ENCODE measurements around the gene CCDC97. TPM values are rescaled to one million over a fixed set of nuclear protein-coding genes. Genes with fewer than 3 reads are reported as not detected.

Gene CCDC97
- total RNA-seq, 2 experiments from 2014 or later, result 37.8 to 40.8 TPM

GRCh38 chr19:41302624-41303351 lies 7.2 kb upstream of the CCDC97 start:
- POLR2A ChIA-PET, result interaction anchor here (0.6 to 14.7 kb wide), 11 partner anchors 9 to 99 kb away, joined by 3 to 195 read pairs (median 4); partner anchors contain the start of gene HNRNPUL1
- H3K27me3 Mint-ChIP-seq, result no peaks in the 10 kb centered on the region
- H3K27ac Mint-ChIP-seq, result peak overlapping the region; percentile 94
- H3K9me3 Mint-ChIP-seq, result no peaks in the 10 kb centered on the region
- ATAC-seq (ENCODE audit: low read depth) (peak; percentile 70), DNase-seq (peak; percentile 83)
- peak overlapping the region; percentile 69 for H3K4me3 Mint-ChIP-seq
- peaks cover 35% of the 10 kb centered on the region for H3K36me3 Mint-ChIP-seq
- H3K4me1 Mint-ChIP-seq, result peaks cover 79% of the 10 kb centered on the region

GRCh38 chr19:41303954-41304353 lies 6.0 kb upstream of the CCDC97 start:
- Mint-ChIP-seq H3K36me3 (peaks cover 31% of the 10 kb centered on the region), H3K4me3 (peak overlapping the region; percentile 69), H3K4me1 (peaks cover 80% of the 10 kb centered on the region), H3K27me3 (no peaks in the 10 kb centered on the region), H3K27ac (peak overlapping the region; percentile 94), H3K9me3 (no peaks in the 10 kb centered on the region)
- POLR2A ChIA-PET, result interaction anchor here (0.5 to 14.7 kb wide), 7 partner anchors 9 to 215 kb away, joined by 3 to 195 read pairs (median 4); partner anchors contain the start of gene HNRNPUL1
- DNase-seq (no peak), ATAC-seq (ENCODE audit: low read depth) (no peak)

DNA sequence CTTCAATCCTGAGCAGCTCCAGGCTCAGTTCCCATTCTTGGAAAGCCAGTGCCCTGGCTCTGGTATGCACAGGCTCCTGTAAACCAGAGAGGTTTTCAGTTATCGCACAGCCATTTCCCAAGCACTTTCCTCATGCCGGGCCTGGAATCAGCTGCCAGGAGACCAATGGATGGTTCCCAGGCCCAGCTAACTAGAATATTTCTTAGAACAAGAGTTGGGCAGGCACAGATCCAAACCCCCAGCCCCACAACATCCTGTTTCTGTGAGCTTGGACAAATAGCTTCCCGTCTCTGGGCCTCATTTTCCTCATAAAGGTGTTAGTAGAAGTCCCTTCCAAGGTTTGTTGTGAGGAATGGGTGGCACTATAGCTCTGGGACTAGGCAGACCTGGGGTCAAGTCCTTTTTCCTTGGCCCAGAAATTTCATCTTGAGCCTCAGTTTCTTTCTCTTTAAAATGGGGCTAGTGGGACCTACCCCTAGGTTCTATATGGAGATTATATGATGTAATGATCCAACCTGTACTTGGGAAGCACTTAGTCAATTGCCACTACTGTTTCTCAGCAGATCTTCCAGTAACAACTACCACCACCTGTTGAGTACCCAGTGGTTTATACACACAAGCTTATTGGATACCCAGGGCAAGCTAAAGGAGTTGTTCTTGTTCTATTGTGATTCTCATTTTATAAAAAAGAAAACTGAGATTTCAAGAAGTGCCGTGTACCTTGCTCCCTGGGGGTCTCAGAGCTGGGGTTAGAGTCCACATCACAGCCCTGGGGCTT lies 5.1 kb upstream of the CCDC97 start:
- peaks cover 75% of the 10 kb centered on the region for H3K4me1 Mint-ChIP-seq
- no peak for ATAC-seq (ENCODE audit: low read depth)
- peak overlapping the region; percentile 20 for H3K4me3 Mint-ChIP-seq
- POLR2A ChIA-PET, result interaction anchor here (0.5 to 14.7 kb wide), 5 partner anchors 10 to 215 kb away, joined by 3 to 195 read pairs (median 5); partner anchors contain the start of gene HNRNPUL1
- peaks cover 26% of the 10 kb centered on the region for H3K36me3 Mint-ChIP-seq
- H3K27me3 Mint-ChIP-seq, result no peaks in the 10 kb centered on the region
- no peak for DNase-seq
- peak overlapping the region; percentile 94 for H3K27ac Mint-ChIP-seq
- H3K9me3 Mint-ChIP-seq, result no peaks in the 10 kb centered on the region

GRCh38 chr19:41305927-41306793 lies 3.8 kb upstream of the CCDC97 start:
- Mint-ChIP-seq H3K27ac (peak overlapping the region; percentile 96), H3K36me3 (peaks cover 29% of the 10 kb centered on the region), H3K9me3 (no peaks in the 10 kb centered on the region), H3K27me3 (no peaks in the 10 kb centered on the region), H3K4me3 (peak overlapping the region; percentile 91), H3K4me1 (peaks cover 72% of the 10 kb centered on the region)
- ATAC-seq (ENCODE audit: low read depth) (no peak), DNase-seq (no peak)
- POLR2A ChIA-PET, result interaction anchor here (1.2 to 14.7 kb wide), 3 partner anchors 11 to 102 kb away, joined by 3 to 195 read pairs (median 5); partner anchors contain the start of gene HNRNPUL1

GRCh38 chr19:41307090-41307875 lies 2.7 kb upstream of the CCDC97 start:
- Mint-ChIP-seq H3K36me3 (peaks cover 28% of the 10 kb centered on the region), H3K27ac (peak overlapping the region; percentile 96), H3K27me3 (no peaks in the 10 kb centered on the region), H3K4me3 (peak overlapping the region; percentile 91), H3K4me1 (peaks cover 71% of the 10 kb centered on the region), H3K9me3 (no peaks in the 10 kb centered on the region)
- DNase-seq (no peak), ATAC-seq (ENCODE audit: low read depth) (no peak)
- POLR2A ChIA-PET, result interaction anchor here (0.5 to 14.7 kb wide), 11 partner anchors 9 to 118 kb away, joined by 3 to 195 read pairs (median 5); partner anchors contain the start of genes B9D2 and HNRNPUL1

- peak overlapping the region; percentile 91 for H3K4me3 Mint-ChIP-seq
- ATAC-seq (ENCODE audit: low read depth) (peak; percentile 1), DNase-seq (no peak)
- H3K27ac Mint-ChIP-seq, result peak overlapping the region; percentile 96
- no peaks in the 10 kb centered on the region for H3K27me3 Mint-ChIP-seq
- peaks cover 29% of the 10 kb centered on the region for H3K36me3 Mint-ChIP-seq
- POLR2A ChIA-PET, result interaction anchor here (0.7 to 14.7 kb wide), 13 partner anchors 9 to 104 kb away, joined by 3 to 195 read pairs (median 7); partner anchors contain the start of genes B9D2, HNRNPUL1 and TGFB1
- peaks cover 67% of the 10 kb centered on the region for H3K4me1 Mint-ChIP-seq
- no peaks in the 10 kb centered on the region for H3K9me3 Mint-ChIP-seq
These were observed 2.0 kb upstream of the CCDC97 start for GRCh38 chr19:41307954-41308449.

- POLR2A ChIA-PET, result interaction anchor here (0.9 to 14.7 kb wide), 13 partner anchors 9 to 104 kb away, joined by 3 to 195 read pairs (median 6); partner anchors contain the start of genes B9D2, HNRNPUL1 and TGFB1
- H3K36me3 Mint-ChIP-seq, result peaks cover 34% of the 10 kb centered on the region
- peak overlapping the region; percentile 91 for H3K4me3 Mint-ChIP-seq
- H3K9me3 Mint-ChIP-seq, result no peaks in the 10 kb centered on the region
- peak overlapping the region; percentile 96 for H3K27ac Mint-ChIP-seq
- ATAC-seq (ENCODE audit: low read depth), result peak; percentile 41
- DNase-seq, result peak; percentile 93
- peaks cover 65% of the 10 kb centered on the region for H3K4me1 Mint-ChIP-seq
- no peaks in the 10 kb centered on the region for H3K27me3 Mint-ChIP-seq
These were observed 1.4 kb upstream of the CCDC97 start for GRCh38 chr19:41308450-41309179.

DNA sequence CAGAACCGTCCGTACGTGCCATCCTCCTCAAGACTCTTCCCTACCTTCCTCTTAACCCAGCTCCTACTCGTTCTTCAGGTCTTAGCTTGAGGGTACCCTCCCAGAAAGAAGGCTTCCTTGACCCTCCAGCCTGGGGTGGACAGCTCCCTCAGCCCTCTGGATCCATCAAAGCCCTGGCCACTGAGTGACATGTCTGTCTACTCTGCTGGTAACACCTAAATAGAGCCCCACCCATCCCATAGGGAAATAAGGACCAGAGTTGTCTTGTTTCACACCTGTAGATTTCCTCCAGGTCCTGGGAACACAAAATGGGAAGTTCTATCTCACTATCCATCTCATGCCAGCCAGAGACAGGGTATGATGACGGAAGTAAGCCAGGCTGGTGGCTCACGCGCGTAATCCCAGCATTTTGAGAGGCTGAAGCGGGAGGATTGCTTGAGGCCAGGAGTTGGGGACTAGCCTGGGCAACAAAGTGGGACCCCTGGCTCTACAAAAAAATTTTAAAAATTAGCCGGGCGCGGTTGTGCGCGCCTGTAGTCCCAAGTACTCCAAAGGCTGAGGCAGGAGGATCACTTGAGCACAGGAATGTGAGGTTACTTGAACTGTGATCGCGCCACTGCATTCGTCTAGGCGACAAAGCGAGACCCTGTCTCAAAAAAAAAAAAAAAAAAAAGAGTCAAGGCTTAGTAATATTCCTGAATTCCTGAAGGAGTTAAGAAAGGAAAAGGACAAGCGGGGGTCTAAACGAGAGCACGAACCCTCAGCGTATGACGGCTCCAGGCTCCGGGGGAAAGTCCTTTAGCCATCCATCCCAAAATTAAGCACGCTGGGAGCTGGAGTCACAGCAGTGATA lies 566 bp upstream of the CCDC97 start:
- H3K9me3 Mint-ChIP-seq, result no peaks in the 10 kb centered on the region
- peaks cover 58% of the 10 kb centered on the region for H3K4me1 Mint-ChIP-seq
- H3K4me3 Mint-ChIP-seq, result peak overlapping the region; percentile 91
- peak overlapping the region; percentile 96 for H3K27ac Mint-ChIP-seq
- POLR2A ChIA-PET, result interaction anchor here (0.7 to 14.7 kb wide), 19 partner anchors 10 to 161 kb away, joined by 3 to 195 read pairs (median 5); partner anchors contain the start of genes B9D2, HNRNPUL1 and TGFB1
- peaks cover 29% of the 10 kb centered on the region for H3K36me3 Mint-ChIP-seq
- ATAC-seq (ENCODE audit: low read depth) (no peak), DNase-seq (no peak)
- no peaks in the 10 kb centered on the region for H3K27me3 Mint-ChIP-seq

DNA sequence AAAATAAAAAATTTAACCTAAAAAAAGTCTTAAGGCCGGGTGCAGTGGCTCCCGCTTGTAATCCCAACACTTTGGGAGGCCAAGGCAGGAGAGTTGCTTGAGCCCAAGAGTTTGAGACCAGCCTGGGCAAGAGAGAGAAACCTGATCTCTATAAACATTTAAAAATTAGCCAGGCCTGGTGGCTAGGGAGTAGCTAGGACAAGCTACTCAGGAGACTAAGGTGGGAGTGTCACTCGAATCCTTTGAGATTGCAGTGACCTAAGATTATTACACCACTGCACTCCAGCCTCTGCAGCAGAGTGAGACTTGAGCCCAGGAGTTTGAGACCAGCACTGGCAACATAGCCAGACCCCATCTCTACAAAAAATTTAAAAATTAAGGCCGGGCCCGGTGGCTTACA lies 1.1 kb downstream of the CCDC97 start:
- Mint-ChIP-seq H3K4me3 (peak overlapping the region; percentile 91), H3K4me1 (peaks cover 46% of the 10 kb centered on the region), H3K9me3 (no peaks in the 10 kb centered on the region), H3K27ac (peak overlapping the region; percentile 17), H3K27me3 (no peaks in the 10 kb centered on the region), H3K36me3 (peaks cover 28% of the 10 kb centered on the region)
- no peak for DNase-seq
- POLR2A ChIA-PET, result interaction anchor here (1.1 to 14.7 kb wide), 3 partner anchors 16 to 53 kb away, joined by 4 to 195 read pairs (median 12); partner anchors contain the start of genes B9D2 and HNRNPUL1
- ATAC-seq (ENCODE audit: low read depth), result no peak

DNA sequence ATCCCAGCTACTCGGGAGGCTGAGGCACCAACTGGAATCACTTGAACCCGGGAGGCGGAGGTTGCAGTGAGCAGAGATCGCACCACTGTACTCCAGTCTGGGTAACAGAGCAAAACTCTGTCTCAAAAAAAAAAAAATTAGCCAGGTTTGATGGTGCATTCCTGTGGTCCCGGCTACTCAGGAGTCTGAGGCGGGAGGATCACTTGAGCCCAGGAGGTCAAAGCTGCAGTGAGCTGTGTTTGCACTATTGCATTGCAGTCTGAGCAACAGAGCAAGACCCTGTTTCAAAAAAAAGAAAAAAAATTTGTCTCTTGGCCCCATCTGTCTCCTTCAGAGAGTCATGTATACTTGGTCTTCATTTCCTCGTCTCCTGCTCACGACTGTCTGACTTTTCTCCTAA lies 1.6 kb downstream of the CCDC97 start:
- H3K9me3 Mint-ChIP-seq, result no peaks in the 10 kb centered on the region

More for the DNA sequence above, 1.6 kb downstream of the CCDC97 start:
- Mint-ChIP-seq H3K36me3 (peaks cover 31% of the 10 kb centered on the region), H3K27ac (peak overlapping the region; percentile 17), H3K4me3 (peak overlapping the region; percentile 91), H3K27me3 (no peaks in the 10 kb centered on the region), H3K4me1 (peaks cover 43% of the 10 kb centered on the region)
- DNase-seq (no peak), ATAC-seq (ENCODE audit: low read depth) (no peak)
- POLR2A ChIA-PET, result interaction anchor here (1.0 to 14.7 kb wide), 2 partner anchors 10 to 47 kb away, joined by 3 to 195 read pairs; partner anchors contain the start of gene HNRNPUL1
